Smooth muscle cell of the coronary artery (primary cell): Measurements from ENCODE around the gene CRISP1. TPM values are rescaled to one million over a fixed set of nuclear protein-coding genes. Genes with fewer than 3 reads are reported as not detected.

Source experiments
- total RNA-seq: library from RNA; depleted of rRNA; stranded (reverse); fragments of >200 nt; gene quantifications from 2 replicates; pipeline ENCODE4 v1.2.3, GENCODE V29; 2014; ENCODE audit warnings: low replicate concordance

CRISP1 gene
- not detected in 2 replicates for total RNA-seq

DNA sequence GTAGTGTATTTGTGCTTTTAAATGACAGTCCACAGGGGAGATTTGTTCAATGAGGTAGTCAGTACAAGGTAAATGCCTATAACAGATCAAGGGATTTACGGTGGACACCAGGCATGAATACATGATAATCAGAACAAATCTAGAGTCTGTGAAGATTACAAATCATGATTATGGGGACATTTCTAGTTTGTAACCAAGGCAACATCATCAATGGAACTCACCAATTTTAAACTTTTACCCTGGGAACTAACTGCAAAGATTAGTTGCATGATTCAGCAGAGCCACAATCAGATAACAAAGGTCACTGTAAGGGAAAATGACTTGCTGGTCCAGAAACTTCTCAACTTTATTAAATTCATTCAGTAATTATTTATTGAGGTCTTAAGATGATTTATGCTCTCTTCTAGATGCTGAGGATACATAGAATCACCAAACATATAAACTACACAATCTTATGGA lies at the start of gene CRISP1:
CRISP1 (minus strand) TSS at position 51 of the 459 bp plus-strand sequence. CDS start 9,135 bp downstream, outside the sequence.

GRCh38 chr6:49787176-49787575 lies 79.2 kb downstream of the CRISP1 start, which contains the start of gene PGK2:
PGK2 (minus strand) TSS chr6:49787285; CDS start chr6:49787187, 98 bp downstream.

Other genes starting within 250 kb of the CRISP1 start
- gene RHAG, start 229.7 kb downstream of the CRISP1 start, total RNA-seq = not detected in 2 replicates
- not detected in 2 replicates for gene CRISP2, start 153.0 kb downstream of the CRISP1 start, total RNA-seq
- gene CRISP3, start 122.1 kb downstream of the CRISP1 start, total RNA-seq = not detected in 2 replicates
- gene PGK2, start 79.2 kb downstream of the CRISP1 start, total RNA-seq = not detected in 2 replicates
- gene DEFB114, start 97.6 kb upstream of the CRISP1 start, total RNA-seq = not detected in 2 replicates
- gene DEFB113, start 103.1 kb upstream of the CRISP1 start, total RNA-seq = not detected in 2 replicates
- gene DEFB110, start 155.5 kb upstream of the CRISP1 start, total RNA-seq = not detected in 2 replicates
- not detected in 2 replicates for gene DEFB112, start 183.4 kb upstream of the CRISP1 start, total RNA-seq